H1 (cell line): ENCODE data around the gene EPHA3. TPM values are rescaled to one million over a fixed set of nuclear protein-coding genes. Genes with fewer than 3 reads are reported as not detected.

Experiments used
- CTCF ChIA-PET: fragments of 300-600 bp; sonication (Branson Sonifier 250); formaldehyde crosslinking; loops from one replicate; lab custom pipeline; 2021; ENCODE audit not compliant: partially characterized antibody; lab: Charles Lee
- POLR2A ChIA-PET: fragments of 300-600 bp; sonication (Branson Sonifier 250); formaldehyde crosslinking; loops from one replicate; lab custom pipeline; 2021; ENCODE audit warnings: inconsistent platforms; ENCODE audit not compliant: partially characterized antibody; lab: Charles Lee
- DNase-seq, 2 experiments: peaks; one replicate each; pipeline versions ENCODE4 v3.0.0 to v3.0.0-alpha.2; 2010 to 2022; ENCODE audit warnings: low spot score in 2 of 2, low read depth in 1 of 2, mixed read lengths in 1 of 2
- FAIRE-seq: peaks from 2 replicates; lab custom pipeline; 2011; peaks lifted over from hg19 to GRCh38; lab: Jason Lieb, UNC
- H2AFZ ChIP-seq: 2 replicates; pipeline ENCODE4 v1.8.1; 2012; ENCODE audit warnings: low read length, inconsistent platforms
- H2AK5ac ChIP-seq: 2 replicates; pipeline ENCODE4 v1.6.1; 2013; ENCODE audit warnings: low read depth, low read length
- H2BK120ac ChIP-seq: replicated peaks from 2 replicates; pipeline ENCODE3; 2013; ENCODE audit warnings: low read depth, low read length, inconsistent platforms
- H2BK12ac ChIP-seq: 2 replicates; pipeline ENCODE4 v1.6.1; 2013; ENCODE audit warnings: low read depth, low read length
- H2BK15ac ChIP-seq: 2 replicates; pipeline ENCODE4 v1.6.1; 2013; ENCODE audit warnings: low read length
- H2BK20ac ChIP-seq: 2 replicates; pipeline ENCODE4 v1.6.1; 2013; ENCODE audit warnings: low read length
- H2BK5ac ChIP-seq: 2 replicates; pipeline ENCODE4 v1.6.1; 2013; ENCODE audit warnings: low read depth, low read length
- H3K14ac ChIP-seq: 2 replicates; pipeline ENCODE4 v1.6.1; 2013; ENCODE audit warnings: inconsistent platforms; ENCODE audit not compliant: insufficient read length
- H3K18ac ChIP-seq: 2 replicates; pipeline ENCODE4 v1.6.1; 2013; ENCODE audit warnings: low read length; ENCODE audit errors: extremely low read depth
- H3K23ac ChIP-seq: 2 replicates; pipeline ENCODE4 v1.6.1; 2013; ENCODE audit warnings: inconsistent platforms; ENCODE audit not compliant: insufficient read length
- H3K23me2 ChIP-seq: 2 replicates; pipeline ENCODE4 v1.6.1; 2013; ENCODE audit warnings: low read depth, low read length
- H3K27ac ChIP-seq: 2 replicates; pipeline ENCODE4 v1.6.1; 2011; ENCODE audit warnings: low read depth, low read length, inconsistent platforms
- H3K27me3 ChIP-seq, 4 experiments: replicated peaks in 1 of 4; 1 replicate in 1 of 4; 2 replicates in 3 of 4; pipeline versions ENCODE4 v1.6.1 to v1.8.1; 2011 to 2013; ENCODE audit warnings: low read length in 3 of 4, mild to moderate bottlenecking in 3 of 4, inconsistent platforms in 2 of 4, mixed read lengths in 2 of 4, moderate library complexity in 1 of 4; ENCODE audit not compliant: control insufficient read depth in 3 of 4, insufficient read depth in 3 of 4; ENCODE audit errors: extremely low read depth in 1 of 4
- H3K36me3 ChIP-seq, 4 experiments: 2 replicates each; pipeline versions ENCODE4 v1.6.1 to v1.8.1; 2011 to 2013; ENCODE audit warnings: mild to moderate bottlenecking in 4 of 4, low read length in 3 of 4, moderate library complexity in 2 of 4, control low read depth in 1 of 4, inconsistent platforms in 1 of 4; ENCODE audit not compliant: insufficient read depth in 4 of 4, control insufficient read depth in 2 of 4
- H3K4ac ChIP-seq: replicated peaks from 2 replicates; pipeline ENCODE3; 2013; ENCODE audit warnings: low read length, low read depth, mixed read lengths, inconsistent platforms; ENCODE audit not compliant: insufficient read length
- H3K4me1 ChIP-seq, 4 experiments: replicated peaks in 1 of 4; 1 replicate in 1 of 4; 2 replicates in 3 of 4; pipeline versions ENCODE4 v1.6.1 to v1.8.1; 2011 to 2013; ENCODE audit warnings: low read length in 3 of 4, inconsistent platforms in 2 of 4, mixed read lengths in 1 of 4; ENCODE audit not compliant: insufficient read depth in 4 of 4, control insufficient read depth in 3 of 4
- H3K4me2 ChIP-seq, 2 experiments: 2 replicates each; pipeline versions ENCODE4 v1.6.1 to v1.8.1; 2011 to 2013; ENCODE audit warnings: low read depth in 2 of 2, low read length in 2 of 2, control low read depth in 1 of 2, inconsistent platforms in 1 of 2, mild to moderate bottlenecking in 1 of 2; ENCODE audit not compliant: insufficient read depth in 1 of 2
- H3K4me3 ChIP-seq, 4 experiments: fragments of 200-600, 300-600 bp in 1 of 4; sonication (generic), shearing (Covaris generic), sonication (Bioruptor Twin) in 1 of 4; 2 replicates each; pipeline versions ENCODE4 v1.5.1 to v1.8.1; 2011 to 2016; ENCODE audit warnings: low read length in 4 of 4, low read depth in 3 of 4, control low read depth in 2 of 4, inconsistent platforms in 2 of 4, mild to moderate bottlenecking in 2 of 4, mixed read lengths in 1 of 4, moderate library complexity in 1 of 4; ENCODE audit not compliant: insufficient read depth in 2 of 4; ENCODE audit errors: extremely low read depth in 1 of 4
- H3K56ac ChIP-seq: replicated peaks from 2 replicates; pipeline ENCODE3; 2013; ENCODE audit warnings: low read depth, mild to moderate bottlenecking, mixed read lengths, low read length, inconsistent platforms; ENCODE audit not compliant: insufficient read length
- H3K79me1 ChIP-seq: 2 replicates; pipeline ENCODE4 v1.6.1; 2013; ENCODE audit warnings: low read depth, low read length, control low read depth
- H3K79me2 ChIP-seq, 2 experiments: 2 replicates each; pipeline versions ENCODE4 v1.6.1 to v1.8.1; 2012 to 2013; ENCODE audit warnings: low read length in 2 of 2, mild to moderate bottlenecking in 2 of 2, inconsistent platforms in 1 of 2; ENCODE audit not compliant: insufficient read depth in 2 of 2, control insufficient read depth in 1 of 2
- H3K9ac ChIP-seq, 4 experiments: replicated peaks in 1 of 4; 1 replicate in 1 of 4; 2 replicates in 3 of 4; pipeline versions ENCODE4 v1.6.1 to v1.8.1; 2011 to 2013; ENCODE audit warnings: low read depth in 3 of 4, low read length in 3 of 4, control low read depth in 2 of 4, mild to moderate bottlenecking in 2 of 4, moderate library complexity in 2 of 4, inconsistent platforms in 1 of 4; ENCODE audit errors: extremely low read depth in 1 of 4
- H3K9me3 ChIP-seq, 2 experiments: 2 replicates each; pipeline versions ENCODE4 v1.6.1 to v1.8.1; 2012 to 2013; ENCODE audit warnings: mild to moderate bottlenecking in 2 of 2, moderate library complexity in 2 of 2, control low read depth in 1 of 2, inconsistent platforms in 1 of 2, low read depth in 1 of 2, low read length in 1 of 2, mixed read lengths in 1 of 2; ENCODE audit not compliant: insufficient read depth in 2 of 2
- H4K20me1 ChIP-seq, 2 experiments: replicated peaks in 1 of 2; 2 replicates each; pipeline versions ENCODE3 to v1.8.1; 2011 to 2013; ENCODE audit warnings: inconsistent platforms in 2 of 2, low read length in 2 of 2, mild to moderate bottlenecking in 1 of 2; ENCODE audit not compliant: insufficient read depth in 2 of 2, control insufficient read depth in 1 of 2
- H4K5ac ChIP-seq: 2 replicates; pipeline ENCODE4 v1.6.1; 2013; ENCODE audit warnings: low read length, low read depth, mixed read lengths, inconsistent platforms; ENCODE audit not compliant: insufficient read length
- H4K8ac ChIP-seq: 2 replicates; pipeline ENCODE4 v1.8.0; 2013; ENCODE audit warnings: mild to moderate bottlenecking, moderate library complexity, low read length, inconsistent platforms; ENCODE audit not compliant: insufficient read depth; ENCODE audit errors: extremely low read depth
- H4K91ac ChIP-seq: replicated peaks from 2 replicates; pipeline ENCODE3; 2013; ENCODE audit warnings: low read length, mixed read lengths, inconsistent platforms; ENCODE audit not compliant: insufficient read length
- BRCA1 ChIP-seq: IDR thresholded peaks from 2 replicates; pipeline ENCODE4 v1.6.1; 2012; ENCODE audit warnings: low read depth, low read length, improper control_type of control experiment
- CBX8 ChIP-seq: fragments of 300-800, 300-1000 bp; sonication (generic); IDR thresholded peaks from 2 replicates; pipeline ENCODE4 v1.7.1; 2016; ENCODE audit warnings: low read depth, low read length, borderline replicate concordance
- CEBPB ChIP-seq: IDR thresholded peaks from 2 replicates; pipeline ENCODE4 v1.6.1; 2012; ENCODE audit warnings: low read depth, low read length
- CTBP2 ChIP-seq: IDR thresholded peaks from 2 replicates; pipeline ENCODE4 v1.7.0; 2011; ENCODE audit warnings: borderline replicate concordance, mild to moderate bottlenecking, moderate library complexity, mixed read lengths, low read length; ENCODE audit not compliant: insufficient read depth, insufficient read length
- GTF2F1 ChIP-seq: IDR thresholded peaks from 2 replicates; pipeline ENCODE4 v1.6.1; 2012; ENCODE audit warnings: low read depth, low read length, improper control_type of control experiment, borderline replicate concordance
- MAX ChIP-seq: IDR thresholded peaks from 2 replicates; pipeline ENCODE4 v1.6.1; 2012; ENCODE audit warnings: inconsistent platforms
- TAF1 ChIP-seq: IDR thresholded peaks from 2 replicates; pipeline ENCODE4 v1.6.1; 2011; ENCODE audit warnings: mild to moderate bottlenecking, low read depth, low read length
- WGBS, 2 experiments: shearing (Covaris generic) in 1 of 2; methylation state at CpG; one replicate each; pipeline versions ENCODE4 v1.1.6 to v1.1.7; 2013 to 2015; ENCODE audit warnings: low lambda C conversion rate in 2 of 2, mixed read lengths in 2 of 2, inconsistent platforms in 1 of 2, low coverage in 1 of 2, missing lambda C conversion rate in 1 of 2; ENCODE audit not compliant: insufficient replicate concordance in 2 of 2, insufficient coverage in 1 of 2, insufficient read length in 1 of 2; ENCODE audit errors: extremely low coverage in 1 of 2, missing lambda C conversion rate in 1 of 2; 5-methylcytosine and 5-hydroxymethylcytosine counted together
- polyA plus RNA-seq, 7 experiments: library from polyadenylated mRNA; depleted of rRNA in 3 of 7; stranded (reverse) in 5 of 7; unstranded in 2 of 7; fragments of >200 nt in 5 of 7; fragments of 200-250 nt in 2 of 7; gene quantifications; 1 replicate in 5 of 7; 2 replicates in 1 of 7; 4 replicates in 1 of 7; pipeline versions ENCODE4 v1.2.1 to v1.2.3, GENCODE V29; 2011 to 2013; ENCODE audit warnings: missing spikeins in 2 of 7, mixed read lengths in 2 of 7
- total RNA-seq: library from RNA; stranded (reverse); fragmentation: NEBNext Ultra II Directional; extraction: Animal tissue kit (Norgen Biotek cat#: 25700); gene quantifications from 2 replicates; pipeline ENCODE4 v1.2.1, GENCODE V29; 2021

Gene EPHA3
- total and polyA plus RNA-seq, 2 of the 8 experiments (the other 6 are each of a cell fraction or from before 2014, with no cell fraction given) = 0.09 to 0.22 TPM

DNA sequence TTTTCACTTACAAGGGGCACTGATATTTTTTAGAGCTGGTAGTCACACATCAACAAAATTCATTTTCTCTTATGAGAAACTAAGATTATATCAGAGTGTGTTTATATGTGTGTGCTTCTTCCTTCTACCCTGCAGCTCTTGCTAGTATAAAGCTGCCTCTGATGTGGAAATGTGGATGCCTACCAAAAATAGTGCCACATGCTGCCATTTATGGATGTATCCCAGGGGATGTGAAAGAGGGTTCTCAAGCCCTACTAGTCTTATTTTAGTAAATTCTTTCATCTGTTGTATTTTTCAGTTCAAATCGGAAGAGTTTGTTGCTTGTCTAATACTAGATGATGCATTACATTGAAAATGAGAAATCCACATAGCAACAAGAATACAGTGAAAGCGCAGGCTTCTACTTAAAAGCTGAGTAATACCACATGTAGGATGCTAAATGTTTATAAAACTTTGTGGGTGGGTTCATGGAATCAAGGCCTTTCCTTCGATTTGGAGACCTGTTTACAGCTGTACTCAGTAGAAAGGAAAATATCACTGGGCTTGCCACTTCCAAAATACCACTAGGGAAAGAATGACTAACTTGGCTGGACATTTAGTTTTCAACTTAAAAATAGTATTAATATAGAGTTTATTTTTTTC lies 399.2 kb downstream of the EPHA3 start:
- Histone ChIP-seq H4K91ac (no peak overlapping the region), H3K79me2 (no peaks in the 10 kb centered on the region), H2BK5ac (no peak overlapping the region), H2BK20ac (no peak overlapping the region), H3K4me3 (no peak overlapping the region), H3K9me3 (no peaks in the 10 kb centered on the region), H3K23ac (no peak overlapping the region), H3K27me3 (no peaks in the 10 kb centered on the region), H2BK15ac (no peak overlapping the region), H3K36me3 (no peaks in the 10 kb centered on the region), H3K23me2 (no peaks in the 10 kb centered on the region), H3K14ac (no peak overlapping the region), H4K5ac (no peak overlapping the region), H2BK12ac (no peak overlapping the region), H3K18ac (no peak overlapping the region), H3K79me1 (no peaks in the 10 kb centered on the region), H3K4me2 (no peak overlapping the region), H4K20me1 (no peaks in the 10 kb centered on the region), H4K8ac (no peak overlapping the region), H2AK5ac (no peak overlapping the region), H3K27ac (no peak overlapping the region), H2AFZ (peak overlapping the region; percentile 32; the same call in 1 of the 2 replicates), H3K4me1 (no peaks in the 10 kb centered on the region), H2BK120ac (no peak overlapping the region), H3K56ac (no peak overlapping the region), H3K4ac (no peak overlapping the region), H3K9ac (no peak overlapping the region)
- FAIRE-seq (no peak), DNase-seq (no peak)
- WGBS, 2 experiments = 89% methylated on average over 3 of the region's 3 CpGs; no CpG with 5 or more reads in 1 of the 2 experiments
- POLR2A ChIA-PET = no interaction called here
- CTCF ChIA-PET = interaction anchor here (0.7 kb wide), 1 partner anchor 57 kb away, joined by 3 read pairs; no protein-coding TSS in a partner anchor
- TF ChIP-seq TAF1 = no peak
- no peak for TF ChIP-seq CTBP2
- TF ChIP-seq GTF2F1 = no peak
- no peak for TF ChIP-seq CBX8
- no peak for TF ChIP-seq CEBPB
- TF ChIP-seq BRCA1 = no peak
- no peak for TF ChIP-seq MAX
